ENCODE measurements around the gene TCAIM. TPM values are rescaled to one million over a fixed set of nuclear protein-coding genes. Genes with fewer than 3 reads are reported as not detected.
A peak's percentile ranks its signal among the peaks of the same experiment; 100 is the strongest.
"Not testable (repeated sequence)": the region's sequence is repeated elsewhere in the genome, so short reads cannot be mapped to it uniquely, and the experiment has no call there.

TCAIM gene
- total RNA-seq, 1 experiment from 2014 or later: 42.5 TPM

GRCh38 chr3:44412365-44412764, 73.8 kb downstream of the TCAIM start:
- Histone ChIP-seq H3K27me3 (ENCODE audit: low read length) (no peaks in the 10 kb centered on the region), H3K27ac (ENCODE audit: low read length) (no peak overlapping the region), H3K4me2 (ENCODE audit: low read depth, low read length, poor library complexity, severe bottlenecking) (no peak overlapping the region), H3K9ac (ENCODE audit: low read length) (no peak overlapping the region), H4K20me1 (ENCODE audit: insufficient read depth, low read depth, low read length) (no peaks in the 10 kb centered on the region), H3K4me1 (ENCODE audit: low read length) (no peaks in the 10 kb centered on the region), H3K9me3 (ENCODE audit: low read length) (no peaks in the 10 kb centered on the region), H2AFZ (ENCODE audit: low read length) (no peak overlapping the region), H3K36me3 (ENCODE audit: insufficient read depth, low read length) (no peaks in the 10 kb centered on the region), H3K4me3 (ENCODE audit: low read length) (no peak overlapping the region), H3K9me2 (replicated peaks; ENCODE audit: insufficient read depth, low read length) (no peaks in the 10 kb centered on the region), H3K79me2 (ENCODE audit: low read length) (no peaks in the 10 kb centered on the region)
- DNase-seq: no peak

- Histone ChIP-seq H3K4me2 (ENCODE audit: low read depth, low read length, poor library complexity, severe bottlenecking) (no peak overlapping the region), H3K4me3 (ENCODE audit: low read length) (no peak overlapping the region), H3K9me3 (ENCODE audit: low read length) (no peaks in the 10 kb centered on the region), H3K4me1 (ENCODE audit: low read length) (no peaks in the 10 kb centered on the region), H3K36me3 (ENCODE audit: insufficient read depth, low read length) (no peaks in the 10 kb centered on the region), H2AFZ (ENCODE audit: low read length) (no peak overlapping the region), H3K9ac (ENCODE audit: low read length) (no peak overlapping the region), H4K20me1 (ENCODE audit: insufficient read depth, low read depth, low read length) (no peaks in the 10 kb centered on the region), H3K27me3 (ENCODE audit: low read length) (no peaks in the 10 kb centered on the region), H3K79me2 (ENCODE audit: low read length) (no peaks in the 10 kb centered on the region), H3K27ac (ENCODE audit: low read length) (no peak overlapping the region), H3K9me2 (replicated peaks; ENCODE audit: insufficient read depth, low read length) (no peaks in the 10 kb centered on the region)
- DNase-seq: no peak
Measured at GRCh38 chr3:44414517-44415090, 76.0 kb downstream of the TCAIM start.

- Histone ChIP-seq H3K79me2 (ENCODE audit: low read length) (no peaks in the 10 kb centered on the region), H3K9ac (ENCODE audit: low read length) (no peak overlapping the region), H3K4me1 (ENCODE audit: low read length) (no peaks in the 10 kb centered on the region), H4K20me1 (ENCODE audit: insufficient read depth, low read depth, low read length) (no peaks in the 10 kb centered on the region), H3K4me2 (ENCODE audit: low read depth, low read length, poor library complexity, severe bottlenecking) (no peak overlapping the region), H3K4me3 (ENCODE audit: low read length) (no peak overlapping the region), H2AFZ (ENCODE audit: low read length) (no peak overlapping the region), H3K36me3 (ENCODE audit: insufficient read depth, low read length) (no peaks in the 10 kb centered on the region), H3K9me2 (replicated peaks; ENCODE audit: insufficient read depth, low read length) (no peaks in the 10 kb centered on the region), H3K27ac (ENCODE audit: low read length) (no peak overlapping the region), H3K27me3 (ENCODE audit: low read length) (no peaks in the 10 kb centered on the region), H3K9me3 (ENCODE audit: low read length) (no peaks in the 10 kb centered on the region)
- DNase-seq: no peak
Measured at GRCh38 chr3:44415421-44415820, 76.9 kb downstream of the TCAIM start.

- no peak overlapping the region for H3K4me3 ChIP-seq (ENCODE audit: low read length)
- H3K9ac ChIP-seq (ENCODE audit: low read length): no peak overlapping the region
- no peak overlapping the region for H3K4me2 ChIP-seq (ENCODE audit: low read depth, low read length, poor library complexity, severe bottlenecking)
- no peaks in the 10 kb centered on the region for H3K27me3 ChIP-seq (ENCODE audit: low read length)
- H3K9me2 ChIP-seq (replicated peaks; ENCODE audit: insufficient read depth, low read length): no peaks in the 10 kb centered on the region
- no peaks in the 10 kb centered on the region for H3K9me3 ChIP-seq (ENCODE audit: low read length)
- H3K36me3 ChIP-seq (ENCODE audit: insufficient read depth, low read length): no peaks in the 10 kb centered on the region
- H4K20me1 ChIP-seq (ENCODE audit: insufficient read depth, low read depth, low read length): no peaks in the 10 kb centered on the region
- H2AFZ ChIP-seq (ENCODE audit: low read length): peak overlapping the region; percentile 43; the same call in 1 of the 2 replicates
- no peaks in the 10 kb centered on the region for H3K79me2 ChIP-seq (ENCODE audit: low read length)
- H3K4me1 ChIP-seq (ENCODE audit: low read length): no peaks in the 10 kb centered on the region
- DNase-seq: no peak
- H3K27ac ChIP-seq (ENCODE audit: low read length): no peak overlapping the region
Measured at GRCh38 chr3:44416031-44417030, 77.8 kb downstream of the TCAIM start.

- H2AFZ ChIP-seq (ENCODE audit: low read length); H3K9ac ChIP-seq (ENCODE audit: low read length); H3K27me3 ChIP-seq (ENCODE audit: low read length); H4K20me1 ChIP-seq (ENCODE audit: insufficient read depth, low read depth, low read length); H3K9me3 ChIP-seq (ENCODE audit: low read length); DNase-seq; H3K4me3 ChIP-seq (ENCODE audit: low read length); H3K79me2 ChIP-seq (ENCODE audit: low read length); H3K4me2 ChIP-seq (ENCODE audit: low read depth, low read length, poor library complexity, severe bottlenecking); H3K27ac ChIP-seq (ENCODE audit: low read length); H3K4me1 ChIP-seq (ENCODE audit: low read length); H3K36me3 ChIP-seq (ENCODE audit: insufficient read depth, low read length); H3K9me2 ChIP-seq (replicated peaks; ENCODE audit: insufficient read depth, low read length): not testable (repeated sequence)
Measured at GRCh38 chr3:44418118-44418517, 79.6 kb downstream of the TCAIM start.

GRCh38 chr3:44418549-44418948, 80.0 kb downstream of the TCAIM start:
- DNase-seq: no peak
- Histone ChIP-seq H3K27me3 (ENCODE audit: low read length) (no peaks in the 10 kb centered on the region), H3K4me1 (ENCODE audit: low read length) (no peaks in the 10 kb centered on the region), H3K27ac (ENCODE audit: low read length) (no peak overlapping the region), H3K79me2 (ENCODE audit: low read length) (no peaks in the 10 kb centered on the region), H3K36me3 (ENCODE audit: insufficient read depth, low read length) (no peaks in the 10 kb centered on the region), H3K4me2 (ENCODE audit: low read depth, low read length, poor library complexity, severe bottlenecking) (no peak overlapping the region), H3K9me2 (replicated peaks; ENCODE audit: insufficient read depth, low read length) (no peaks in the 10 kb centered on the region), H3K9me3 (ENCODE audit: low read length) (no peaks in the 10 kb centered on the region), H4K20me1 (ENCODE audit: insufficient read depth, low read depth, low read length) (no peaks in the 10 kb centered on the region), H2AFZ (ENCODE audit: low read length) (no peak overlapping the region), H3K9ac (ENCODE audit: low read length) (no peak overlapping the region), H3K4me3 (ENCODE audit: low read length) (no peak overlapping the region)

GRCh38 chr3:44419116-44419922, 80.8 kb downstream of the TCAIM start:
- Histone ChIP-seq H3K79me2 (ENCODE audit: low read length) (no peaks in the 10 kb centered on the region), H3K9me3 (ENCODE audit: low read length) (no peaks in the 10 kb centered on the region), H3K9ac (ENCODE audit: low read length) (no peak overlapping the region), H3K4me1 (ENCODE audit: low read length) (no peaks in the 10 kb centered on the region), H3K4me2 (ENCODE audit: low read depth, low read length, poor library complexity, severe bottlenecking) (no peak overlapping the region), H3K36me3 (ENCODE audit: insufficient read depth, low read length) (no peaks in the 10 kb centered on the region), H3K4me3 (ENCODE audit: low read length) (no peak overlapping the region), H2AFZ (ENCODE audit: low read length) (no peak overlapping the region), H3K9me2 (replicated peaks; ENCODE audit: insufficient read depth, low read length) (no peaks in the 10 kb centered on the region), H3K27me3 (ENCODE audit: low read length) (no peaks in the 10 kb centered on the region), H3K27ac (ENCODE audit: low read length) (no peak overlapping the region), H4K20me1 (ENCODE audit: insufficient read depth, low read depth, low read length) (no peaks in the 10 kb centered on the region)
- DNase-seq: no peak

All from Karpas-422 (cell line).